CD4-positive, alpha-beta T cell treated with Interferon alpha-2 for 1 hour (primary cell): ENCODE results near the gene FREM3.
"Not testable (repeated sequence)": the region's sequence is repeated elsewhere in the genome, so short reads cannot be mapped to it uniquely, and the experiment has no call there.

Source experiments
- DNase-seq, 2 donors: peaks; one replicate each; pipeline ENCODE4 v3.0.0-alpha.2; 2020 to 2022

FREM3 gene

DNA sequence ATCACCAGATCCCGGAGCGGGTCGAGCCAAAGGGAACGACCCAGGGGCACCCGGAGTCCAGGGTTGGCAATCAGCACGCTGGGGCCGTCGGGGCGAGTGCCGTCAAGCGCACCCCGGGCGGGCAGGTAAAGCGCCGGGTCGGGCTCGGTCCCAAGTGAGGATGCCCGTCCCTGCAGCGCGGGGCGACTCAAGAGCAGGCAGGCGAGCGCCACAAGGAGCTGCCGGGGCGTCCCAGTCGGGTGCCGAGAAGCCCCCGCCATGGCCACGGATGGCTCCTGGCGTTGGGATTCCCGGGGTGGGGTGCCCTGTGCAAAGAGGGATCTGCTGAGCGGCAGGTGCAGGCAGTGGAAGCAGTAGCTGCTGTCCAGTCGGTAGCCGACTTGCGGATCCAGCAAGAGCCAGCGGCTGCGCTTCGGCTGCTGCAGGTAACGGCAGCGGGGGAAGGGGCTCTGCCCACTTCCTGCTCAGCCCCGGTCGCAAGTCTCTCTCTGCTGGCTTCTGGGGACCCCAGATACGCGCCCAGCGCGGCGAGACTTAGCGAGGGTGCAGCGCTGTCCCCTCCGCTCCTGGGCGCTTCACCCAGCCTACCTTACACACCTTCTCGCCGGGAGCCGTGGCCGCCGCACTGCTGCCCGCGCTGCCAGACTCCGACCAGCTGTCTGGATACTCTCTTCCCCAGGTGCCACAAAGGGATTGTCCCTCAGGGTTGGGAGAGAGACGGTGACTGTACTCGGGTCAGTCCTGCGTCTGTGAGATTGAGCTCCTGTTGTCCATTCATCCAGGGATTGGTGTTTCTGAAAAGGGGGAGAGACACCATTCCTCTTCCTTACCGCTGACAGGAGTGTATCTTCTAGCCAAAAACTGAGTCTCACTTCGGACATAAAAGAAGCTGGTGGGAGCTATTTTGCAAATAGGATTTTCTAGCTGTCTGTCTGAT, at the start of gene FREM3:
Gene FREM3 (minus strand): TSS at position 260 of the 937 bp plus-strand sequence. CDS start 0 bp downstream, at position 260.
- DNase-seq, result no peak

DNA sequence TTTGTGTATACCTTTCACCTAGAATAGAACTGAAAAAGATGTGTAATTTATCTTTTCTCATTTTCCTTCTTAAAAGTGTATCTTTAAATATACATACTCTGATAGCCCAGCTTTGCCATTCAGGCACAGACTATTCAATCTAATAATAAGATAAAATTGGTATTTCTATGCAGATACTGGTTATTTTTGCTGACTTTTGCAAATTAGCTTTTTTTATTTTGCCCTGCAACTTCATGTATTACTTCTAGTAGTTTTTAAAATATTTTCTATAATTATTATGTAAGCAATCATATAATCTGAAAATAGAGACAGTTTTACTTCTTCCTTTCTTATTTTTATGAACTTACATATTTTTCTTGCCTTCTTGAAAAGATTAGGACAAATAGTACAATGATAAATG, 45.4 kb upstream of the FREM3 start:
- DNase-seq, result no peak

- DNase-seq, result no peak
Measured at GRCh38 chr4:143743591-143743990, 43.1 kb upstream of the FREM3 start.

GRCh38 chr4:143742834-143743233, 42.4 kb upstream of the FREM3 start:
- no peak for DNase-seq

GRCh38 chr4:143736861-143737260, 36.4 kb upstream of the FREM3 start:
- no peak for DNase-seq

DNA sequence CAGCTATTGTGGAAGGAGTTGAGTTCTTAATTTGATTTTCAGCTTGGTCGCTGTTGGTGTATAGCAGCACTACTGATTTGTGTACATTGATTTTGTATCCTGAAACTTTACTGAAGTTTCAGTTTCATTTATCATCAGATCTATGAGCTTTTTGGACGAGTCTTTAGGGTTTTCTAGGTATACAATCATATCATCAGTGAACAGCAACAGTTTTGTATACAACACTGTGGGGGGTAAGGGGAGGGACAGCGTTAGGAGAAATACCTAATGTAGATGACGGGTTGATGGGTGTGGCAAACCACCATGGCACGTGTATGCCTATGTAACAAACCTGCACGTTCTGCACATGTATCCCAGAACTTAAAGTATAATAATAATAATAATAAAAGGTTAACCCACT, 35.6 kb upstream of the FREM3 start:
- DNase-seq, result not testable (repeated sequence)

- DNase-seq, result no peak
Measured at GRCh38 chr4:143728166-143728565, 27.7 kb upstream of the FREM3 start.

GRCh38 chr4:143726714-143727113, 26.2 kb upstream of the FREM3 start:
- no peak for DNase-seq

DNA sequence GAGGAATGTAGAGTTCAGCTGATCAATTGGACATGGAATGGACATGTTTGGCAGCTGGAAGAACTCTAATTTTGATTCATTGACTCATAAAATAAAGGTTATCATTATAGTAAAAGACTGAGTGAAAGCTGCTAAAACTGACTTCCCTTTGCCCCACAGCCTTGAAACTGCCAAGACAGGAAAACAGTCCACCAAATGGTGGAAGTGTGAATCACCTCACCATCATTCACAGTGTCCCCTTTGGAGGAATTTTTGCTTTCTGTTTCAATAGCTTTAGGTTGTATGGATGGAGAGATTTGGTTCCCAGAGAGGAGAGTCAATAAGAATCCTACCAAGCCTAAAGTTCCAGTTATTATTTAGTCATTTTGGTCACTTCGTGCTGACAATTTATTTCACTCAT, 20.8 kb upstream of the FREM3 start:
- no peak for DNase-seq

DNA sequence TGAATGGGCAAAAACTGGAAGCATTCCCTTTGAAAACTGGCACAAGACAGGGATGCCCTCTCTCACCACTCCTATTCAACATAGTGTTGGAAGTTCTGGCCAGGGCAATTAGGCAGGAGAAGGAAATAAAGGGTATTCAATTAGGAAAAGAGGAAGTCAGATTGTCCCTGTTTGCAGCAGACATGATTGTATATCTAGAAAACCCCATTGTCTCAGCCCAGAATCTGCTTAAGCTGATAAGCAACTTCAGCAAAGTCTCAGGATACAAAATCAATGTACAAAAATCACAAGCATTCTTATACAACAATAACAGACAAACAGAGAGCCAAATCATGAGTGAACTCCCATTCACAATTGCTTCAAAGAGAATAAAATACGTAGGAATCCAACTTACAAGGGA, 18.3 kb upstream of the FREM3 start:
- not testable (repeated sequence) for DNase-seq

DNA sequence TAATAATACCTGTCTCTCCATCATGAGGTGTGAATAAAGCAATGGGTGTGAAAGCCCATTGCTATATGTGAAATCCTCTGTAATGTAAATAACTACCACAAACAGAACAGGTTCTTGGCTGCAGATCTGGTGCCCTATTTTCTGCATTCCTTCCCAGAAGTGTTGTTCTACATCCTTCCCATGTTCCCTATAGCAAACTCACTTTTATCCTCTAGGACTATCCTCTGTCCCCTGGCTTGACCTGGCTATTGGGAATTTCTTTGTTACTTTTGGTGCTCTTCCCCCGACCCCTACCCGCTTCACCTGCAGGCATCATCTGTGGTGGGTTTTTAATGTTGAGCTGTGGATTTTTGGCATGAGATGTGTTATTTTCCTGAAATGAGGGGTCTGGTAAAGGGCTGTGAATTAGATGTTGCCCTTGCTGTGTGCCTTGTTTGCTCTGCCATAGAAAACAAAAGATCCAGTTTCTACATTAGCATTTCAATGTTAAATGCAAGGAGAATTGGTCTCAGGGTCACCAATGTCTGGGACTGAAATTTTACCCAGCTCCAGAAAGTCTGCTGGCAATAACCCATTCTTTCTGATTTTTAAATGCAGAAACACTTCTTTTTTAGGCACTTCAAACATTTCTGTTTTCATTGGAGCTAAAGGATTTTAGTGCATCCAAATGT, 13.6 kb upstream of the FREM3 start:
- DNase-seq, result no peak

DNA sequence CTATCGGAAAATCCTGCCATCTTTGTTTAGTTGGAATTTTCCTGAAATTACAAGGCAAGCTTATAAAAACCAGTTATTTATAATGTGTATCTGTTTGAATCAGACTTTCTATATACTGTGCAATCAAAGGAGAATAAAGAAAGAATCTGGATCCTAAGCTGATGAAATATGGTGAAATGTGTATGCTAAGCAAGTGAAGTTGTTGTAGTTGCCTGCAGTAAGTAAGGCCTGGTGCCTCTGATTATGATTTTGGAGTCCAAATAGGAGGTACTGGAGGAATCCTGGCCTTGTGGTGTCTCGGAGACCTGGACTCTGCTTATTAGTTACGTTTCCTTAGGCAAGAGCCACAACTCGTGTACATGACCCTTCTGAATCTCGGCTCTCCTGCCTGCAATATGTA, 13.1 kb upstream of the FREM3 start:
- DNase-seq, result no peak

DNA sequence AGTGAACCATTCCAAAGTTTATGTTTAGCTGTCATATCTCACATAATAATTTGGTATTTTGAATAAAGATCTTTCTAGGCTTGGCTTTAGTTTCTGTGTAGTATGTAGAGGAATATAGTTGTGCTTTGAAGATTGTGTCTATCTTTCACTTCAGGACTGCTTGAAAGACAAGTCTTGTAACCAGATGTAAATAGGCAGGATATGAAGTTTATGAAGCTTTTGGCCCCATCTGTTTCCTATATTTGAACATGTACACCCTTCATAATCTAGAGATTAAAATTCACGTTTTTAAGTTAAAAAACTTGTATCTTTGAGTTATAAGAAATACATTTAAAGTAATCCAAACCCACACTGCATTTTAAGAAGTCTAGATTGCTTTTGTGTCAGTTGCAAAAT, 11.7 kb upstream of the FREM3 start:
- no peak for DNase-seq

DNA sequence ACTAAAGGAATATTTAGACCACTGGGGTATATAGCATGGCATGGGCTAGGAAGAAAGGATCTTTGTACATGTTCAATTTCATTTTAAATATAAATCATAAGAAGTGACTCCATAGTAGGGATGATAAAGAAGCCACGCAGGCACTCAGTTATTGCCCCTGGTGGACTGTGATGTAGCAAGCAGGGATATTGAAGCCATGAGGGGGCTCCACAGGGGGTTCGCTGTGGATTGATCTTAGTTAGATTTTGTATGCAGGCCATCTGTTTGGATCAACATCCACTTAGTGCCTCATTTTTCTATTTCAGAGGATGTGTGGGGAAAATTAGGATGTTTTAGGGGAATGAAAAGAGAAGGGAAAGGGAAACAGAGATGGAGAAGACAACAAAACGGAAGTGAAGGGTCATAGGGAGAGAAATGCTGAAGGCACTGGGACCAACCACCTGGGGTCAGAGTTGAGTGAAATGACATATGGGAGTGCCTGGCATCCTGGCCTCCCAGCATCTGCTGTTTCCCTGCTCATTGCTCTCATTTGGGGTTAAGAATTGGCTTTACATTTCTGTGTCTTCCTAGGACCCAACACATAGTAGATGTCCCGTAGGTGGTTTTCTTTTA, 11.2 kb upstream of the FREM3 start:
- no peak for DNase-seq

- peak in 1 of 2 donors; percentile 45 for DNase-seq
Measured at GRCh38 chr4:143701365-143701764, 890 bp upstream of the FREM3 start.

GRCh38 chr4:143700046-143700415, 444 bp downstream of the FREM3 start:
- no peak for DNase-seq

DNA sequence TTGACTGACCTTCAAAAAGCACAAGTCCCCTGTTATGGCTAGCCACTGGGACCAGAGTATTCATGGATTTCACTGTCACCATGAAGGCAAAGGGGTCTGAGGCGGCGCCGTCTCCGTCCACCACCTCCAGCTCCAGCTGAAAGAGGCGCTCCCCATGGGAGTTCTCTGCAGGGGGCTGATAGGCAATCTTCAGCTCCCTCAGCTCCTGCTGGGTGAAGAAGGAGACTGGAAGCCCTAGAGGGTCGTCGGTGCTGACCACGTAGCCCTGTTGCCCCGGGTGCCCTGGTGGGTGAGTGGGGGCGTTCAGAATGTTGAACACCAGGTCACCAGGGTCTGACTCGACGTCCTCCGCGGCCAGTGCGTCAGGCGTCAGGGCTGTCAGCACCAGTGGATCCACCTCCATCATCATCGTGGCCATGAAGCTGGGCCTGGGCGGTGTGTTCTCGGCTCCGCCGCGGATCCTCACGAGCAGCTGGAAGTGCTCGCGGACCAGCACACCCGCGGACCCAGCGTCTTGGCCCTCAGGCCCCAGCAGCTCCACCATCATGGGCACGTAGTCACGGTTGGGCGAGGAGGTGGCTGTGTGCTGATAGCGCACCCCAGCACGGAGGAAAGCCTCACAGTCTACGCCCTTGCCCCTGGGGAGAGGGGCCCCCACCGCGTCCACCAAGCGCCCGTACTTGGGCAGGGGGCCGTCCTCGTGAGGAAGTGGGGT, 987 bp downstream of the FREM3 start:
- no peak for DNase-seq

DNA sequence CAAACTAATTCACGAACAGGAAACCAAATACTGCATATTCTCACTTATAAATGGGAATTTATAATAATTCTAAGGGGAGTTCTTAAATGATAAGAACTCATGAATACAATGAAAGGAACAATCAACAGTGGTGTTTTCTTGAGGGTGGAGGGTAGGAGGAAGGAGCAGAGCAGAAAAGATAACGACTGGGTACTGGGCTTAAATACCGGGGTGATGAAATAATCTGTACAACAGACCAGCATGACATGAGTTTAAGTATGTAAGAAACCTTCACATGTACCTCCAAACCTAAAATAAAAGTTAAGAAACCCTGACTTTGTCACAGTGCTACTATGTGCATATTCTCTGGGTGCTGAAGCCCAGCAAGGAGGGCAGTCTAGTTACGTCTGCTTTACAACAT, 6.6 kb downstream of the FREM3 start:
- DNase-seq, result no peak

GRCh38 chr4:143692241-143692640, 8.2 kb downstream of the FREM3 start:
- DNase-seq, result no peak

DNA sequence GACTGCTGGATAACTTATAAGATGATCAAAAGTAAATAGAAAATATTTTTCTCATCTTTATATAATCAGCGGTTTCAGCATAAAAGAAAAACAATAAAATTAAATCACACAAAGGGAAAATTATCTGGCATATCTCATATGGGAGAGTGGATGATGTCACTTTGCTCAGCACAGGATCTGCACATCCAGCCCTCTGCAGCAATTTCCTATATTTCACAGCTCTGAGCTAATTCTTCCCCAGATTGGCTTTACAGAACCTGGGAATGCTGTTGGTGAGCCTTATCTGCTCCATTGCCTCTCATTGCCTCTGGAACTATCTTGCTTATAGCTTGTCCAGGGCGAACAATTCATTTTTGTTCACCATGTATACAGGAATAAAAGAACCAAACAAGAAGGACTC, 21.0 kb downstream of the FREM3 start:
- DNase-seq, result no peak

DNA sequence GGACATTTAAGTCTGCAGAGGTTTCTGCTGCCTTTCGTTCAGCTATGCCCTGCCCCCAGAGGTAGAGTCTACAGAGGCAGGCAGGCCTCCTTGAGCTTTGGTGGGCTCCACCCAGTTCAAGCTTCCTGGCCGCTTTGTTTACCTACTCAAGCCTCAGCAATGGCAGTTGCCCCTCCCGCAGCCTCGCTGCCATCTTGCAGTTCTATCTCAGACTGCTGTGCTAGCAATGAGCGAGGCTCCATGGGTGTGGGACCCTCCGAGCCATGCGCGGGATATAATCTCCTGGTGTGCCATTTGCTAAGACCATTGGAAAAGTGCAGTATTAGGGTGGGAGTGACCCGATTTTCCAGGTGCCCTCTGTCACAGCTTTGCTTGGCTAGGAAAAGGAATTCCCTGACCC, 26.8 kb downstream of the FREM3 start:
- DNase-seq, result not testable (repeated sequence)

- no peak for DNase-seq
Measured at GRCh38 chr4:143668930-143669552, 31.4 kb downstream of the FREM3 start.

DNA sequence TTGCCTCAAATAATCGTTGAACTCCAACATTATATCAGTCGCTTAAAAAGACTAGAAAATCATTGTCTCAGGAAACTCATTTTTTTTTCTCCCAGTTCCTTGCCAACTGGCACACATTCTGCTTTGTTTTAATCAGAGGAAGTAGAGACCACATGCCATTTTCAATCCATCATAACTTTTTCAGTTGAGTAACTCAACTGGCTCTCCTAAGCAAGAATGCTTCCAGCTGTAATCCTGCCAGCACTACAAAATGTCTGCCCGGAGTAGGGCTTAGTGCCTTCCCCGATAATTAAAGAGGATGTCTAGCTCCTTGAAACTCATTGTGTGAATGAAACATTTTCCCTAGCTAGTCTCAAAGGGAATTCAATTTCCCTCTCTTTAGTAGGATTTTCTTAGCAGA, 33.0 kb downstream of the FREM3 start:
- no peak for DNase-seq
